Keratinocyte (primary cell): Measurements from ENCODE around the gene AHRR.

Source experiments
- CTCF ChIP-seq, 3 experiments: IDR thresholded peaks in 1 of 3; conservative IDR thresholded peaks in 1 of 3; optimal IDR thresholded peaks in 1 of 3; 2 replicates in 2 of 3; 3 replicates in 1 of 3; pipeline versions ENCODE3 to v1.5.1; 2011; ENCODE audit warnings: low read length in 3 of 3, mild to moderate bottlenecking in 3 of 3, moderate library complexity in 2 of 3, control low read depth in 1 of 3, inconsistent platforms in 1 of 3; ENCODE audit not compliant: insufficient read depth in 2 of 3; ENCODE audit errors: extremely low read depth in 1 of 3
- EZH2 ChIP-seq: IDR thresholded peaks from one replicate; pipeline ENCODE4 v1.6.1; 2012; ENCODE audit warnings: inconsistent platforms, mild to moderate bottlenecking, low read length, moderate library complexity

GRCh38 chr5:311963-312362 lies 9.6 kb upstream of the AHRR start:
- TF ChIP-seq CTCF (optimal IDR thresholded peaks at IDR 0.05 in 1 of 3, IDR thresholded peaks at IDR 0.05 in 1 of 3, conservative IDR thresholded peaks at IDR 0.05 in 1 of 3; ENCODE audit: extremely low read depth in 1 of 3, insufficient read depth in 2 of 3, low read length in 3 of 3), result no peak
- TF ChIP-seq EZH2, result no peak
